NT2/D1 (cell line): ENCODE results near the gene SERPINB1.

Experiments used
- DNase-seq: peaks from one replicate; pipeline ENCODE4 v3.0.0-alpha.2; 2011; ENCODE audit warnings: low read depth, low spot score
- H3K27me3 ChIP-seq: 2 replicates; pipeline ENCODE4 v1.6.0; 2011; ENCODE audit warnings: mild to moderate bottlenecking; ENCODE audit not compliant: insufficient read length, insufficient read depth
- H3K36me3 ChIP-seq: 2 replicates; pipeline ENCODE4 v1.6.1; 2011; ENCODE audit warnings: mild to moderate bottlenecking, low read length, mixed read lengths; ENCODE audit not compliant: insufficient read depth, insufficient read length
- H3K4me1 ChIP-seq: 2 replicates; pipeline ENCODE4 v1.5.1; 2011; ENCODE audit not compliant: insufficient read depth, insufficient read length
- H3K4me3 ChIP-seq: 2 replicates; pipeline ENCODE4 v1.5.1; 2011; ENCODE audit warnings: low read depth; ENCODE audit not compliant: insufficient read length
- H3K9ac ChIP-seq: 2 replicates; pipeline ENCODE4 v1.6.0; 2011; ENCODE audit warnings: low read depth; ENCODE audit not compliant: insufficient read length
- H3K9me3 ChIP-seq: 2 replicates; pipeline ENCODE4 v1.5.1; 2011; ENCODE audit warnings: mild to moderate bottlenecking, low read length; ENCODE audit not compliant: insufficient read depth
- SUZ12 ChIP-seq: IDR thresholded peaks from 2 replicates; pipeline ENCODE4 v1.6.1; 2011; ENCODE audit not compliant: insufficient read length, insufficient read depth; ENCODE audit errors: extremely low read depth
- YY1 ChIP-seq: IDR thresholded peaks from 2 replicates; pipeline ENCODE4 v1.6.1; 2011; ENCODE audit not compliant: insufficient read length, insufficient read depth
- ZNF274 ChIP-seq: IDR thresholded peaks from 2 replicates; pipeline ENCODE4 v1.6.1; 2011; ENCODE audit warnings: mild to moderate bottlenecking, low read depth, low read length

The SERPINB1 gene

DNA sequence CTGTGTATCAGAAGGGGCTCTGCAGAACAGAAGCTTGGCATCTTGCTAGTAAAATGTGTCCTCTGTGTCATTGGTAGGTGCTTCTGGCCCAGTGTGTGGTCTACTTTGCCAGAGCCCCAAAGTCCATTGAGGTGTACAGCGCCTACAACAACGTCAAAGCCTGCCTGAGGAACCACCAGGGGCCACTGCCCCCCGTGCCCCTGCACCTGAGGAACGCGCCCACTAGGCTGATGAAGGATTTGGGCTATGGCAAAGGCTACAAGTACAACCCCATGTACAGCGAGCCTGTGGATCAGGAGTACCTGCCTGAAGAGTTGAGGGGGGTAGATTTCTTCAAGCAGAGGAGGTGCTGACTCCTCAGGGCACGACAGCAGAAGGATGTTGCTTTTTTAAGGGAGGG is 56.7 kb downstream of the SERPINB1 start:
- H3K36me3 ChIP-seq = peaks cover 57% of the 10 kb centered on the region
- no peaks in the 10 kb centered on the region for H3K27me3 ChIP-seq
- H3K9me3 ChIP-seq = no peaks in the 10 kb centered on the region
- no peak overlapping the region for H3K9ac ChIP-seq
- TF ChIP-seq SUZ12 = no peak
- no peak for TF ChIP-seq YY1
- no peak for TF ChIP-seq ZNF274
- H3K4me3 ChIP-seq = no peak overlapping the region
- DNase-seq = no peak
- H3K4me1 ChIP-seq = no peaks in the 10 kb centered on the region

DNA sequence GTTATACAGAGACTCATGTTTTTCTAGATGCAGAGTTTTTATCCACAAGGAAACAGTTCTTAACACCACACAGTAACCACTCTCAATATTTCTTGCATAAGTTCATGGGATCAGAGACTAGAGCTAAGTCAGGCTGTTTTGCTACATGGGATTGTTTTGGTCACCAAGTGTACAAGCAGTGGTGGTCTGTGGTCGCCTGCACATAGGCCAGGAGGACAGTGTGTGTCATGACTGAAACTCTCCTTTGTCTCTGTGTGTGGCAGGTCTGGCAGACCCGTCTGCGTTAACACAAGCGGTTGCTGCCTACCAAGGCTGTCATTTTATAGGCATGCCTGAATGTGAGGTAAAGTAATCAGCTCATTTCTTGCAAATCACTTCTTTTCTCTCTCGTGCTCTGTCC is 57.6 kb downstream of the SERPINB1 start:
- DNase-seq = no peak
- Histone ChIP-seq H3K4me3 (no peak overlapping the region), H3K27me3 (no peaks in the 10 kb centered on the region), H3K4me1 (no peaks in the 10 kb centered on the region), H3K9me3 (no peaks in the 10 kb centered on the region), H3K9ac (no peak overlapping the region), H3K36me3 (peaks cover 64% of the 10 kb centered on the region)
- TF ChIP-seq ZNF274 = no peak
- no peak for TF ChIP-seq YY1
- TF ChIP-seq SUZ12 = no peak

- Histone ChIP-seq H3K36me3 (peaks cover 71% of the 10 kb centered on the region), H3K9ac (no peak overlapping the region), H3K4me3 (no peak overlapping the region), H3K9me3 (no peaks in the 10 kb centered on the region), H3K4me1 (no peaks in the 10 kb centered on the region), H3K27me3 (no peaks in the 10 kb centered on the region)
- no peak for TF ChIP-seq ZNF274
- DNase-seq = no peak
Measured at GRCh38 chr6:2783188-2783963, 58.3 kb downstream of the SERPINB1 start.

DNA sequence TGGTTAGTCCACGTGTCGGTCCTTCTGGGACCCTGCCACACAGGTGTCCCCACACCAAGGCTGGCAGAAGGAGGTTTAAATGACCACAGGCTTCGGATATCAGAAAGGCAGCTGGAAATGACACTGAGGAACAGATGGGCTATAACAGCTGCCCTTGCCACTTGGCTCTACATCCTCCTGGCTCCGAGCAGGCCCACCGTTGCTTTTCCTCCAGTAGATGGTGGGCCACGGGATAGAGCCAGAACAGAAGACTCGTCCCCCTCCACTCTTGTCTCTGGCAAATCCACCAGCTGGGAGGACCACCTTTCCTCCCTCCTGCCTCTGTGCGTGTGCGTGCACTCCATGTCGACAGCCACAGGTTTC is 58.9 kb downstream of the SERPINB1 start:
- Histone ChIP-seq H3K9ac (no peak overlapping the region), H3K4me1 (no peaks in the 10 kb centered on the region), H3K27me3 (no peaks in the 10 kb centered on the region), H3K4me3 (no peak overlapping the region), H3K9me3 (no peaks in the 10 kb centered on the region), H3K36me3 (peaks cover 73% of the 10 kb centered on the region)
- TF ChIP-seq ZNF274 (no peak), SUZ12 (no peak), YY1 (no peak)
- DNase-seq = no peak

DNA sequence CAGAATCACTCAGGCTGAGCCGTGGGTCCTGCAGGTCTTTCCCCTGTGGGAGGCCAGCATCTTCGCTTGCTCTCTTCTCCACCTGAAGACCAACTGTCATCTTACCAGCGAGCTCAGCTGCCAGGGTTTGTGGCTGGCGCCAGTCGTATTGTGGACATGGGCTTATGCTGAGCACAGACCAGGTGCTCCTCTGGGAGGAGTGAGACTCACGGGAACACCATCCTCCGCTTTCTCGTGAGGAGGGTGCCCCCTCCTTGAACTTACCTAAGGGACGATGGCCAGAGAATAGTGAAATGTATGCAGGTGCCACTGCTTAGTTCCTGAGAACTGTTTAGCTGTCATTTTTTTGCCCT is 59.3 kb downstream of the SERPINB1 start:
- Histone ChIP-seq H3K27me3 (no peaks in the 10 kb centered on the region), H3K36me3 (peaks cover 72% of the 10 kb centered on the region)

More for the DNA sequence above, 59.3 kb downstream of the SERPINB1 start:
- no peak for DNase-seq
- Histone ChIP-seq H3K4me3 (no peak overlapping the region), H3K4me1 (no peaks in the 10 kb centered on the region), H3K9me3 (no peaks in the 10 kb centered on the region), H3K9ac (no peak overlapping the region)
- no peak for TF ChIP-seq YY1
- no peak for TF ChIP-seq SUZ12
- TF ChIP-seq ZNF274 = no peak
